Muscle layer of colon (tissue), 2 donors: ENCODE measurements around the gene OR5V1.
"Not testable (repeated sequence)": the region's sequence is repeated elsewhere in the genome, so short reads cannot be mapped to it uniquely, and the experiment has no call there.

Experiments
- H3K27ac ChIP-seq: one replicate; pipeline ENCODE4 v1.7.0; 2013; ENCODE audit warnings: low read depth, mild to moderate bottlenecking, low read length, moderate library complexity
- H3K27me3 ChIP-seq, 2 donors: one replicate each; pipeline ENCODE4 v1.7.0; 2013; ENCODE audit warnings: low read length in 2 of 2, mild to moderate bottlenecking in 2 of 2; ENCODE audit not compliant: insufficient read depth in 2 of 2, control insufficient read depth in 1 of 2
- H3K36me3 ChIP-seq: one replicate; pipeline ENCODE4 v1.7.0; 2013; ENCODE audit warnings: mild to moderate bottlenecking, low read length; ENCODE audit not compliant: insufficient read depth
- H3K4me1 ChIP-seq: one replicate; pipeline ENCODE4 v1.7.0; 2013; ENCODE audit warnings: mild to moderate bottlenecking, low read length; ENCODE audit not compliant: insufficient read depth
- H3K4me3 ChIP-seq, 2 donors: one replicate each; pipeline ENCODE4 v1.7.0; 2013; ENCODE audit warnings: low read length in 2 of 2, low read depth in 1 of 2, mild to moderate bottlenecking in 1 of 2, moderate library complexity in 1 of 2
- H3K9ac ChIP-seq: one replicate; pipeline ENCODE4 v1.7.0; 2013; ENCODE audit warnings: low read length
- H3K9me3 ChIP-seq: one replicate; pipeline ENCODE4 v1.7.0; 2013; ENCODE audit warnings: mild to moderate bottlenecking, low read length
- donor health status: abdominal sarcoma.
- donor health status: Adenocarcinoma of cecum.

OR5V1 gene

DNA sequence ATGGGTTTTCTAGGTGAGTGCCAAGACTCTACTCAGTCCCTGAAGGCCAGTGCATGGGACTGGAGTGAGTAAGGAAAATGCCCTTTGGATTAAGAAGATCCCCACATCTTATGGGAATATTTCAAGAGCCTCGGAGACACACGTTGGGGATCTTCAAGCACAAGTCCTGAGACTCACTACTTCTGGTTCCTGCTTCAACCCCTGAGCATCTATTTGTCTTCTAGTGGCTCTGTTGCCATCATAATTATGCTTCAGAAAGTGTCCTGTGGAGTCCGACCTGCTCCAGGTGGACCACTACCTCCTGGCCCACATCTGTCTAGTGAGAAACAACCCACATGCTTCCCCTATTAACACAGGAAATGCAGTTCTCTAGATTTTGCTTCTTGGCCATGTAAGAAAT lies at the start of gene OR5V1:
Gene OR5V1, minus strand, starts transcription at position 101 of the 400 bp plus-strand sequence. CDS start 12,670 bp downstream, outside the sequence.
- H3K27ac ChIP-seq = no peak within 1 kb of the TSS
- no peaks in the 10 kb centered on the region for H3K9me3 ChIP-seq
- H3K9ac ChIP-seq = no peak within 1 kb of the TSS
- no peaks in the 10 kb centered on the region for H3K27me3 ChIP-seq
- no peaks in the 10 kb centered on the region for H3K36me3 ChIP-seq
- H3K4me3 ChIP-seq = no peak within 1 kb of the TSS
- no peaks in the 10 kb centered on the region for H3K4me1 ChIP-seq

DNA sequence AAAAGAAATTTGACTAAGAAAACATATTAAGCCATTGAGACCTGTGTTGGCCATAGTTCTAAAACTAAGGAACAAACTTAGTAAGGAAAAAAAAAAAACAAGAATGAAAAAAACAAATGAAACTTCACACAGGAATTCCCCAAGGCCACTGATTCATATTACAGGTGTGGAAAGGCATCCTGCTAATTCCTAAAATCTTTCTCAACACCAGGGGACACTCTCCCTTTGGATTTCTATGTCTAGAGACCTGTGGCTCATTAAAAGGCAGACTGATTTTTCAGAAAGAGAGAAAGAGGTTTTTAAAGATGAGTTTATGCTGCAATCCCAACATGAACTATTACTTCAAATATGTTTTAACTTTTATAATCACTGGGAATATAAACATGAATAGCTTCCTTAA lies 45.9 kb upstream of the OR5V1 start, which contains the start of gene OR12D1:
Gene OR12D1, plus strand, starts transcription at position 341 of the 400 bp plus-strand sequence.
- H3K36me3 ChIP-seq = no peaks in the 10 kb centered on the region

DNA sequence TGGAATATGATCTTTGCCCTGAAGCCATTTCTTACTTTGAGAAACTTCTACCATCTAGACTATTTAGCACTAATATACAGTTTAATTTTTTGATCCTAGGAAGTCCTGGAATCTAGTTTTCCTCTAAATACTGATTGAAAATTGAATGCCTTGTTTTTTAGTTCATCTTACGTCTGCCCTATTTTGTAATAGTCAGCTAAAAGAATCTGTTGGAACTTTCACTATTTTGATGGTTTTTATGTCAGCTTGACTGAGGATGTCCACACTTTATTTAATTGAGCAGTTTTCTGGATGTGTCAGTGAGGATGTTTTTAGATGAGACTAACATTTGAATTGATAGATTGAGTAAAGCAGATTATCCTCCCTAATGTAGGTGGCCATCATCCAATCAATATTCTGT lies 35.1 kb upstream of the OR5V1 start:
- Histone ChIP-seq H3K4me3 (no peak overlapping the region), H3K27me3 (no peaks in the 10 kb centered on the region), H3K9me3 (no peaks in the 10 kb centered on the region), H3K9ac (no peak overlapping the region), H3K27ac (no peak overlapping the region), H3K36me3 (no peaks in the 10 kb centered on the region), H3K4me1 (no peaks in the 10 kb centered on the region)

More for the DNA sequence above, 45.9 kb upstream of the OR5V1 start, which contains the start of gene OR12D1:
- Histone ChIP-seq H3K27ac (no peak within 1 kb of the TSS), H3K9me3 (no peaks in the 10 kb centered on the region), H3K4me3 (no peak within 1 kb of the TSS), H3K27me3 (no peaks in the 10 kb centered on the region), H3K4me1 (no peaks in the 10 kb centered on the region), H3K9ac (no peak within 1 kb of the TSS)

DNA sequence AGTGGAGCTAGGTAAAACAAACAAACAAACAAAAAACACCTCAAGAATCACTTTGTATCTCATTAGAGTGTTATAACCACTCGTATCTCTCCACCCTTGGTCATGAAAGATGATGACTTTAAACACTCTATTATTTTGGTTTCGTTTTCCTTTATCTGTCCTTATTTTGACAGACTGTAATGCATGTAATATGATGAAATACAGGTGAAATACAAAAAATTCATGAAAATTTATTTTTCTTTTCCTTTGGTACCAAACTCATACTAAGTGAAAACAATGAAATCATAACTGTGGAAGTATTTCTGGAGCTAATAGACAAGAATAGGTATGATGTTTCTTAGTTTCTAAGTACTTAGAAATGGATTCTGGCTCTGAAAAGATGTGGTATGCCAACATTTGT lies 30.9 kb upstream of the OR5V1 start:
- Histone ChIP-seq H3K4me1 (no peaks in the 10 kb centered on the region), H3K27me3 (no peaks in the 10 kb centered on the region)

DNA sequence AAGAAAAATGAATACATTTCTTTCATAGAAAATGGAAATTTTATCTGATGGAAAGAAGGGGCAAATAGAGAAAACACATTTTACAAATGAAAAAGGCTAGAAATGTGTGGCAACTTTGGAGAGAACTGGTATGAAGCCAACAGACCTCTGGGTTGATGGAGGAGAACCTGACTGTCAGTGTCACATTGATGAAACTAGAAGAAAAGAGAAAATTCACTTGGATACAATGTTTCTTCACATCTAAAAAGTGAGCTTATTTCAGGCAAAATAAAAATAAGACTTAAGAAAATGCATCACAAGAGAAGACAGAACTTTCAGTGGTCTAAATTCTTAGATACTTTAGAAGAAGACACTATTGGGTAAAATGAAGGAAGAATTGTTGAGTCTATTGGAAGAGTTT lies 26.7 kb upstream of the OR5V1 start, which contains the start of gene OR12D2:
Gene OR12D2, plus strand, starts transcription at position 301 of the 400 bp plus-strand sequence. CDS start 1,069 bp downstream, outside the sequence.
- H3K27me3 ChIP-seq = no peaks in the 10 kb centered on the region
- no peaks in the 10 kb centered on the region for H3K36me3 ChIP-seq
- no peak within 1 kb of the TSS for H3K4me3 ChIP-seq
- H3K9ac ChIP-seq = no peak within 1 kb of the TSS
- no peaks in the 10 kb centered on the region for H3K9me3 ChIP-seq
- no peak within 1 kb of the TSS for H3K27ac ChIP-seq
- H3K4me1 ChIP-seq = no peaks in the 10 kb centered on the region

More for the DNA sequence above, 30.9 kb upstream of the OR5V1 start:
- no peaks in the 10 kb centered on the region for H3K36me3 ChIP-seq
- H3K27ac ChIP-seq = no peak overlapping the region
- H3K4me3 ChIP-seq = no peak overlapping the region
- no peak overlapping the region for H3K9ac ChIP-seq
- no peaks in the 10 kb centered on the region for H3K9me3 ChIP-seq

DNA sequence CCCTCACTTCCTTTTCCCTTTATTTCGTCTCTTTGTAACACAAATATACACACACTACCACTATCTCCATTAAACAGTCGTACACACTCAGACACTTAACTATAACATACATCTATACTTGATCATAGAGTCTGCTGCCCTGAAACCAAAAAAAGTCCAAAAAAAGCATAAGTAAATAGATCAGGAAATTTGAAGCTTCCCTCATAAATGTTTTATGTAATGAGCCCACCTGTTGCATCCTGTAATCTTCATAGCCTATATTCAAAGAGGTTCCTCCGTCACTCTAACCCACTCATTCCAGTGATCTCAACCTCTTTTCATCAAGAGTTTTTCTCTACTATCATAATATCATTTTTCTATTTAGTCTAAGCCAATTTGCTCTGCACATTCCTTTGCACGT lies 19.9 kb upstream of the OR5V1 start:
- Histone ChIP-seq H3K27me3 (no peaks in the 10 kb centered on the region), H3K27ac (no peak overlapping the region), H3K36me3 (no peaks in the 10 kb centered on the region), H3K4me1 (no peaks in the 10 kb centered on the region), H3K9me3 (no peaks in the 10 kb centered on the region), H3K4me3 (no peak overlapping the region), H3K9ac (no peak overlapping the region)

DNA sequence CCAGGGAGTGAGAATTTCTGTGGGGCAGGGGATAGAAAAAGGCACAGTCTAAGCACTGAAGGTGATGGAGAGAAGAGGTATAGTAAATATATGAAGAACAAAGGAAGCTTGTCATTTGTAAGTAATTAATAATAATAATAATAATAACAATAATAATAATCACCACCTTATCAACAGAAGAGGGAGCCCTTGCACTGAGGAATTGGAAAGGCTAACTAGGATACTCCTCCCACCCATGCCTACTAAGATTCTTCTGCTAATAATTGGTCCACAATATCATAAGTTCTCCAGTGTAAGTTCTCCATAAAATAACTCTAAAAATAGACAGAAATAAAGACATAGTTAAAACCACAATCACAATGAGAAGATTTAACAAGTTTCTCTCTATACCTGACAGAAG lies 7.3 kb upstream of the OR5V1 start:
- Histone ChIP-seq H3K36me3 (no peaks in the 10 kb centered on the region), H3K4me1 (no peaks in the 10 kb centered on the region)

DNA sequence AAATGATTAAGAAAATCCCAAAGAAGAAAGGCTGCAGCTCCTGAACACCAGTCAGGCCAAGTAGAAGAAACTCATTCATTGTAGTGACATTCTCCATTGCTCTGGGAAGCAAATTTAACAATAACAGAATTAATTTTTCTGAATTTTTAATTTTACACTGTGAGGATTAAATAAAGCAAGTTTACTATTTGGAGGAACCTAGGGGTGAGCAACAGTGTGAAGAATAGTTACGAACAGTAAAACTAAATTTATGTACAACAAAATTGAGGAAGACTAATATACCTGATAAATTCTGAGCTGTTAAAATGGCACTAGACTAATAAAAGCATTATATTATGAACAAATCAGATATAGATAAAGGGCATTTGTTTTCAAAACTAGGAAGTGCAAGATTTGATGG lies 6.5 kb upstream of the OR5V1 start, which contains the start of gene OR12D3:
Gene OR12D3, minus strand, starts transcription at position 101 of the 400 bp plus-strand sequence. Its CDS starts 4 bp downstream, at position 97.
- Histone ChIP-seq H3K36me3 (no peaks in the 10 kb centered on the region), H3K27ac (no peak within 1 kb of the TSS), H3K27me3 (no peaks in the 10 kb centered on the region), H3K9ac (no peak within 1 kb of the TSS), H3K4me3 (no peak within 1 kb of the TSS), H3K9me3 (no peaks in the 10 kb centered on the region), H3K4me1 (no peaks in the 10 kb centered on the region)

More for the DNA sequence above, 7.3 kb upstream of the OR5V1 start:
- no peaks in the 10 kb centered on the region for H3K9me3 ChIP-seq
- H3K27ac ChIP-seq = no peak overlapping the region
- no peak overlapping the region for H3K9ac ChIP-seq
- no peak overlapping the region for H3K4me3 ChIP-seq
- no peaks in the 10 kb centered on the region for H3K27me3 ChIP-seq

DNA sequence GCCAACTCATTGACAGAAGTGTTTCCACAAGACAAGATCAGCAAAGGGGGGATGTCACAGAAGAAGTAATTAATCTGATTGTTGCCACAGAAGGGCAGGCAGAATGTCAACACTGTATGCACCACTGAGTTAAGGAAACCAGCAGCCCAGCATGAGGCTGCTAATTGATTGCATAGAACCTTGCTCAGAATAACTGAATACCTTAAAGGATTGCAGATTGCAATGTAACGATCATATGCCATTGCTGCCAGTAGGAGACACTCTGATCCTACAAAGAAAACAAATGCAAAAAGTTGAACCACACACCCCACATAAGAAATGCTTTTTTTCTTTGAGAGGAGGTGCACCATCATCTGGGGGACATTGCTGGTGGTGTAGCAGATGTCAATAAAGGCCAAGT lies 13.1 kb downstream of the OR5V1 start:
- H3K9me3 ChIP-seq = no peaks in the 10 kb centered on the region
- no peaks in the 10 kb centered on the region for H3K4me1 ChIP-seq
- H3K27ac ChIP-seq = no peak overlapping the region
- H3K27me3 ChIP-seq = no peaks in the 10 kb centered on the region
- H3K4me3 ChIP-seq = no peak overlapping the region
- no peaks in the 10 kb centered on the region for H3K36me3 ChIP-seq
- H3K9ac ChIP-seq = no peak overlapping the region

DNA sequence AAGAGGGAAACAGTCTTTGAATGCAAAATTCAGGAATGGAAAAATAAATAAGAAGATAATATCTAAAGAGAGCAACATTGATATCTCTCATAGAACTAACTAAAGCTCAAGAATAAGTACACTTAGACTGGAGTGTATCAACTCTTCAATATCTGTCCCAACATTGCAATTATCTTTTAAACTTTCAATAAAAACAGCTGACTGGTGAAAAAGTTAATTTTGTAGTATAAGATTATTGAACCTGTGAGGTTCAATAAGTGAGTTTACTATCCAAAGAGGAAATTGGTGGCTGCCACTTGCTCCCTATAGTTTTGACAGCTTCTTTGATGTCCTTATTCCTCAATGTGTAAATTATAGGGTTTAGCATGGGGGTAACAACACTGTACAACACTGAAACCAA lies 13.7 kb downstream of the OR5V1 start:
- Histone ChIP-seq H3K9ac (no peak overlapping the region), H3K27ac (no peak overlapping the region), H3K9me3 (no peaks in the 10 kb centered on the region), H3K4me1 (no peaks in the 10 kb centered on the region), H3K36me3 (no peaks in the 10 kb centered on the region), H3K4me3 (no peak overlapping the region), H3K27me3 (no peaks in the 10 kb centered on the region)

DNA sequence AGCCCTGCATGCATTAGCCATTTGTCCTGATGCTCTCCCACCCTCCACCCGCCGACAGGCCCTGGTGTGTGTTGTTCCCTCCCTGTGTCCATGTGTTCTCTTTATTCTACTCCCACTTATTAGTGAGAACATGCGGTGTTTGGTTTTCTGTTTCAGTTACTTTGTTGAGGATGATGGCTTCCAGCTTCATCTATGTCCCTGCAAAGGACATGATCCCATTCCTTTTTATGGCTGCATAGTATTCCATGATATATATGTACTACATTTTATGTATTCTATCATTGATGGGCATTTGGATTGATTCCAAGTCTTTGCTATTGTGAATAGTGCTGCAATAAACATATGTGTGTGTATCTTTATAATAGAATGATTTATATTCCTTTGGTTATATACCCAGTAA lies 19.3 kb downstream of the OR5V1 start:
- H3K9me3 ChIP-seq, H3K4me3 ChIP-seq, H3K27me3 ChIP-seq, H3K36me3 ChIP-seq, H3K27ac ChIP-seq, H3K4me1 ChIP-seq, H3K9ac ChIP-seq: not testable (repeated sequence)

DNA sequence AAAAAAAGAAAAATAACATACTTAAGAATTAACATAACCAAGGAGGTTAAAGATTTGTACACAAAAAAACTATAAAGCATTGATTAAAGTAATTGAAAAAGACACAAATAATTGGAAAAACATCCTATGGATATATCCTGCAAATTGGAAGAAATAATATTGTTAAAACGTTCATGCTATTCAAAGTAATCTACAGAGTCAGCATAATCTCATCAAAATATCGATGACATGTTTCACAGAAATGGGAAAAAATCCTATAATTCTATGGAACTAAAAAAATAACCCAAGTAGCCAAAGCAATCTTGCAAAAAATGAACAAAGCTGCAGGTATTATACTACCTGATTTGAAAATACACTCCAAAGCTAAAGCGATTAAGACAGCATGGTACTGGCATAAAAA lies 23.3 kb downstream of the OR5V1 start:
- Histone ChIP-seq H3K27me3 (no peaks in the 10 kb centered on the region), H3K36me3 (no peaks in the 10 kb centered on the region), H3K4me1 (no peaks in the 10 kb centered on the region), H3K27ac (no peak overlapping the region), H3K4me3 (no peak overlapping the region), H3K9me3 (no peaks in the 10 kb centered on the region), H3K9ac (no peak overlapping the region)
